Fibroblast of skin of left quadriceps (primary cell): ENCODE measurements around the gene PDILT.
"Not testable (repeated sequence)": the region's sequence is repeated elsewhere in the genome, so short reads cannot be mapped to it uniquely, and the experiment has no call there.

Experiments
- DNase-seq, 2 experiments: peaks; one replicate each; pipeline ENCODE4 v3.0.0-alpha.2; 2013; ENCODE audit warnings: low read depth in 2 of 2

PDILT gene

DNA sequence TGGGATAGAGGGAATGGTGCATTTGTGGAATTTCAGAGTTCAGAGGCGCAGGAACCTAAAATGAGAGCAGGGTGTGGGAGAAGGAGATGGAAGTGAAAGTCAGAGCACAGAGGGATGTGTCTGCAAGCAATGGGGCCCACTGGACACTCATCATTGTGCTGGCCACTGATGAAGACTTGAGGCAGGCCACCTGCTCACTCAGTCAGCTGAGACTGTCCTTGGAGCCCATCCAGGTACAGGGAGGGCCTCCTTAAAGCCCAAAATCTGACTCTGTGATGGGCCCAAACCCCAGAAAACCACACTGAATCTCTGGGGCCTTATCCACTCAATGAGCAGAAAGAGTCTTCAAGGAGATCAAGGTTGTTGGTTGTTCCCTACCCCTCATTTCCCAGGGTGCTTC, 82.9 kb downstream of the PDILT start:
- no peak for DNase-seq

GRCh38 chr16:20321051-20321450, 83.5 kb downstream of the PDILT start:
- not testable (repeated sequence) for DNase-seq

DNA sequence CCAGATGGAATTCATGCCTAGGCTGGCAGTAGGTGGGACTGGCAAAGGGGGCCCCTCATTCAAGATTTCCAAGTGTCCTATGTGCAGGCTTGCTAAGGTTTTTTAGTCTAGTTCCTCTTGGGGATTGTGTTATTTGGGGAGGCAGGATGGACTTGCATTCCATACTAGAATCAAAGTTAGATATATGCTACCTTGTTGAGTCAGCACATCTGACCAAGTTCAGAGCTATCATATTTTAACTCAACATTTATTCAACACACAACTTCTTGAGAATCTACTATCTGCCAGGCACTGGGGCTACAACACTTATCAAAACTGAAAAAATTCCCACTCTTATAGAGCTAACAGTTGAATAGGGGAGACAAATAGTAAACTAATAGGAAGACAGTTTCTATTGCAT, 83.9 kb downstream of the PDILT start:
- DNase-seq = no peak

- no peak for DNase-seq
Measured at GRCh38 chr16:20320178-20320577, 84.4 kb downstream of the PDILT start.

GRCh38 chr16:20319406-20319805, 85.1 kb downstream of the PDILT start:
- DNase-seq = no peak

- no peak for DNase-seq
Measured at GRCh38 chr16:20318437-20318836, 86.1 kb downstream of the PDILT start.

GRCh38 chr16:20318006-20318405, 86.5 kb downstream of the PDILT start:
- DNase-seq = no peak

DNA sequence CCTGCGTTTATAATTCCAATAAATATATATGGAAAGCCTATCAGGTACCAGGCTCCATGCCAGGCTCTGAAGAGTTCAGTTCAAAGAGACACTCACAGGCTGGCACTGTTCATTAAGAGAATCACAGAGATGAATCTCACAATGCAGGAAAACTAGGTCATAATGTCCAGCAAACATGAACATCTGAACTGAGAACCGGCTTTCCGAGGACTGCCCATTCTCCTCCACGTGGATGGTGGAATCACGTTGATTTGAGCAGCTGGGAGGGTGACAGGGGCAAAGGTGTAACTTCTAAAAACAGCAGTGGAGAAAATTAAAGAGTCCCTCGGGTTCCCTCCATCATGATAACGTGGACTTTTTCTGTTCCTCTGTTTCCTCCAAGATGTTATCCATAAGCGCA, 87.4 kb downstream of the PDILT start:
- DNase-seq = no peak

DNA sequence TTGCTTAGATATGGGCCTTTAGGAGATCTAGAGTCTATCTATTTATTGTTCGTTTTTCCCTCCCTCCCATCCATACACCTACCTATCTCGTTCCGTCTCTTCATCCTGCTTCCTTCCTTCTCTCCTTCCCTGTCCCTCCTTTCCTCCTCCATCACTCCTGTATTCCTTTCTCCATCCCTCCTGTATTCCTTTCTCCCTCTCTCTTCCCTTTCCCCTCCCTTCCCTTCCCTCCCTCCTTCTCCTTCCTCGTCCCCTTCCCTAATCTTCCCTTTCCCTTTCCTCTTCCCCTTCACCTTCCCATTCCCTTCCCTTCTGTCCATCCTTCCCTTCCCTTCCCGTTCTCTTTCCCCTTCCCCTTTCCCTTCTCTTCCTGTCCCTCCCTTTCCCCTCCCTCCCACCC, 87.8 kb downstream of the PDILT start:
- DNase-seq = no peak

DNA sequence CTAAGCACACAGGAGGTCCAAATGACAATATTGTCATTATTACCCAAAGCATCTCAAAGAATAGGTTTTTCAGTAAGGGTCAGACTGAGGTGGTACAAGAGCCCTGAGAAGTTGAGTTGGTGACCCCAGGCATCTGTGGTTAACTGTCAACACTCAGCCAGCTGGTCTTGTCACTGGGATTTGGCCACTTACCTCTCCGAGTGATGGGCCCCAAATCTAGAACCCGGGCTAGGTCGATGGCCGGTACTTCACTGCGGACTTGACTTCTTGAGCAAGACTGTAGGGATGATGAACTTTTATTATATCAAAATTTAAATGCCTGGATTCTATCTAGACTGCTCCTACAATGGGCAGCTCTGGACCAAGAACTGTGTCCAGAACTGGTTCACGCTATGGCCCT, 88.8 kb downstream of the PDILT start:
- no peak for DNase-seq

DNA sequence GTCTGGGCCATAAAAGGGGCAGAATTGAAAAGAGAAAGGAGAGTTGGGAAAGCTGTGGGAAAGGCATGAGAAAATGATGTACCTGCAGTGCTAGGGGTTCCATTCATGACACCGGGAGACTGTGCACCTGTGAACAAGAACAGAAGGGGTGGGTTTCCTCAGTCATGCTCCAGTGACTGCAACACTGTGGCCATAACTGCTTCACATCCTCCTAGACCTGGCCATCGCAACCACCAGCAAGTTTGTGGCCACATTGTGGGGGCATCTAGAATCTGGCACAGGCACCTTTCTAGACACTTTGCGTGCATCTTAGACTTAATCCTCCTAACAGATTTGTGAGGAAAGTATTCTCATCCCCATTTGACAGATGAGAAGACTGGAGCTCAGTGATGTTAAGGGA, 90.0 kb downstream of the PDILT start:
- DNase-seq = no peak

- no peak for DNase-seq
Measured at GRCh38 chr16:20313741-20314140, 90.8 kb downstream of the PDILT start.

- not testable (repeated sequence) for DNase-seq
Measured at GRCh38 chr16:20312536-20313095, 91.9 kb downstream of the PDILT start.

DNA sequence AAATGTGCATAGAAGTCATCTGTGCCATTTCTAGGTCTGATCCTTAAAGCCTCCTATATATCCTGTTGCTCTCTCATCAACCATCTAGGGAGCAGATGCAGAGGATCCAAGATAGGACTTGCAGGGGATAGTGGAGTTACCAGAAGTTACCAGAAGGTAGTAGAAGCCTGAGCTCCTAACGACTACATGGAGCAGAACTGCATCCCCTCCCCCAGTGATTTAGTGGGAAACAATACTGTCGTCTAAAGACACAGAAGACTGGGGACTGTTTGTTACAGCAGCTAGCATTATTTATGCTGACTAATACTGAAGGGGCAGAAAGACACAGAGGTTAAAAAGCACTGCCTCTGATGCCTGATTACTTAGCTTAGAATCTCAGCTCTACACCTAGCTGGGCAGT, 93.0 kb downstream of the PDILT start:
- no peak for DNase-seq

- DNase-seq = no peak
Measured at GRCh38 chr16:20310421-20311395, 93.8 kb downstream of the PDILT start.

DNA sequence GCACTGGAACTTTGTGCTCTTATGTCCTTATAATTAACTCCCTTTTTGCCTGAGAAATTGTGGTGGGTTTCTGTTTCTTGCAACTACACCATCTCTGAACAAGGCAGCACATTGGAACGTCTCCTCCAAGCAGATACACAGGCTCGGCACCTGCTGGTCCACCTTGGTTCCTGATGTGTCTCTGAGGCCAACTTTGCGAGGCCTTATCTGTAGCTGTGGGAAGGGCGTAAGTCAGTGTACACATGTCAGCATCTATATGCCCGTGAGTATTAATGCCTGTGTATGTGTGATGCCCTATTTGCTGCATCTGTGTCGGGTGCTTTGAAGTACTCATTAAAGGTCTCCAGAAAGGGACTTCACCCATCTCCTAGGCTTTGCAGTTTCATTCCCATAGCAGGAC, 94.8 kb downstream of the PDILT start:
- no peak for DNase-seq
